Measurements from ENCODE around the gene PTPRZ1.

The PTPRZ1 gene

GRCh38 chr7:121953164-121953563 lies 80.2 kb downstream of the PTPRZ1 start:
- DNase-seq, result no peak

- no peak for DNase-seq
These were observed 80.6 kb downstream of the PTPRZ1 start for GRCh38 chr7:121953601-121954000.

GRCh38 chr7:121954803-121955202 lies 81.8 kb downstream of the PTPRZ1 start:
- no peak for DNase-seq

- no peak for DNase-seq
These were observed 84.7 kb downstream of the PTPRZ1 start for GRCh38 chr7:121957626-121958025.

GRCh38 chr7:121960678-121961077 lies 87.7 kb downstream of the PTPRZ1 start:
- no peak for DNase-seq

GRCh38 chr7:121961089-121961867 lies 88.3 kb downstream of the PTPRZ1 start:
- DNase-seq, result peak in 8 of 58 donors; percentile 0 to 16 (median 4)

GRCh38 chr7:121966276-121966934 lies 93.4 kb downstream of the PTPRZ1 start:
- no peak for DNase-seq

- no peak for DNase-seq
These were observed 94.0 kb downstream of the PTPRZ1 start for GRCh38 chr7:121966935-121967332.

GRCh38 chr7:121985476-121986030 lies 112.6 kb downstream of the PTPRZ1 start:
- no peak for DNase-seq

- no peak for DNase-seq
These were observed 119.1 kb downstream of the PTPRZ1 start for GRCh38 chr7:121992068-121992467.

- DNase-seq, result peak in 49 of 58 donors; percentile 0 to 69 (median 18)
These were observed 121.9 kb downstream of the PTPRZ1 start for GRCh38 chr7:121994625-121995410.

- DNase-seq, result no peak
These were observed 133.7 kb downstream of the PTPRZ1 start for GRCh38 chr7:122006687-122007086.

- no peak for DNase-seq
These were observed 137.2 kb downstream of the PTPRZ1 start for GRCh38 chr7:122010116-122010515.

- DNase-seq, result no peak
These were observed 140.1 kb downstream of the PTPRZ1 start for GRCh38 chr7:122013065-122013464.

- DNase-seq, result no peak
These were observed 140.7 kb downstream of the PTPRZ1 start for GRCh38 chr7:122013630-122014029.

- no peak for DNase-seq
These were observed 141.7 kb downstream of the PTPRZ1 start for GRCh38 chr7:122014697-122015096.

- DNase-seq, result no peak
These were observed 145.1 kb downstream of the PTPRZ1 start for GRCh38 chr7:122018032-122018431.

GRCh38 chr7:122027058-122027457 lies 154.1 kb downstream of the PTPRZ1 start:
- DNase-seq, result no peak

- no peak for DNase-seq
These were observed 160.7 kb downstream of the PTPRZ1 start for GRCh38 chr7:122033641-122034040.

- no peak for DNase-seq
These were observed 162.9 kb downstream of the PTPRZ1 start for GRCh38 chr7:122035876-122036275.

- DNase-seq, result no peak
These were observed 165.2 kb downstream of the PTPRZ1 start for GRCh38 chr7:122038134-122038533.

GRCh38 chr7:122038904-122039303 lies 165.9 kb downstream of the PTPRZ1 start:
- DNase-seq, result no peak

All from anterior cingulate cortex (tissue), 58 donors.